SK-N-SH treated with all-trans-retinoic acid at 6 μM for 48 hours (cell line): ENCODE measurements around the gene TBC1D9.

Experiments used
- ATAC-seq: fragments of 200-7000 bp; cut with Tn5 transposase; 3 replicates; pipeline ENCODE4 v1.9.1; 2020; ENCODE audit warnings: mild to moderate bottlenecking, moderate library complexity
- ARNTL ChIP-seq: fragments of 450-650 bp; formaldehyde crosslinking; IDR thresholded peaks from 2 replicates; pipeline ENCODE4 v1.5.0; 2020; ENCODE audit warnings: low read depth, mild to moderate bottlenecking, moderate library complexity, borderline replicate concordance
- BACH2 ChIP-seq: fragments of 250-450 bp; sonication (Bioruptor Pico); IDR thresholded peaks from 2 replicates; pipeline ENCODE4 v1.9.0; 2021; ENCODE audit warnings: mild to moderate bottlenecking, borderline replicate concordance
- ESRRG ChIP-seq: fragments of 250-450 bp; sonication (Bioruptor Pico); IDR thresholded peaks from 2 replicates; pipeline ENCODE4 v1.6.1; 2021; ENCODE audit warnings: mild to moderate bottlenecking
- GLIS3 ChIP-seq: fragments of 250-450 bp; sonication (Bioruptor Pico); IDR thresholded peaks from 2 replicates; pipeline ENCODE4 v1.5.0; 2020; ENCODE audit warnings: mild to moderate bottlenecking, moderate library complexity
- ISL1 ChIP-seq: fragments of 250-450 bp; sonication (Bioruptor Pico); IDR thresholded peaks from 2 replicates; pipeline ENCODE4 v2.1.2; 2022; ENCODE audit warnings: mild to moderate bottlenecking, moderate library complexity
- OSR1 ChIP-seq: fragments of 250-450 bp; sonication (Bioruptor Pico); IDR thresholded peaks from 2 replicates; pipeline ENCODE4 v1.8.0; 2022; ENCODE audit warnings: moderate library complexity, mild to moderate bottlenecking, inconsistent platforms
- PATZ1 ChIP-seq: fragments of 250-450 bp; sonication (Bioruptor Pico); IDR thresholded peaks from 2 replicates; pipeline ENCODE4 v1.8.0; 2020; ENCODE audit warnings: mild to moderate bottlenecking, moderate library complexity, borderline replicate concordance
- POU6F1 ChIP-seq: fragments of 250-450 bp; sonication (Bioruptor Pico); IDR thresholded peaks from 2 replicates; pipeline ENCODE4 v1.8.0; 2021; ENCODE audit warnings: low read depth, mild to moderate bottlenecking, moderate library complexity, borderline replicate concordance
- PPARA ChIP-seq: fragments of 250-450 bp; sonication (Bioruptor Pico); IDR thresholded peaks from 2 replicates; pipeline ENCODE4 v1.5.0; 2020; ENCODE audit warnings: mild to moderate bottlenecking, borderline replicate concordance
- RARB ChIP-seq: fragments of 250-450 bp; sonication (Bioruptor Pico); IDR thresholded peaks from 2 replicates; pipeline ENCODE4 v1.8.0; 2021; ENCODE audit warnings: mild to moderate bottlenecking, moderate library complexity
- SNAI2 ChIP-seq: fragments of 250-450 bp; sonication (Bioruptor Pico); IDR thresholded peaks from 2 replicates; pipeline ENCODE4 v1.5.0; 2020; ENCODE audit warnings: mild to moderate bottlenecking, moderate library complexity
- TCF4 ChIP-seq: fragments of 250-450 bp; sonication (Bioruptor Pico); IDR thresholded peaks from 2 replicates; pipeline ENCODE4 v1.8.0; 2021; ENCODE audit warnings: mild to moderate bottlenecking, moderate library complexity, borderline replicate concordance
- TOX ChIP-seq: fragments of 250-450 bp; sonication (Bioruptor Pico); IDR thresholded peaks from 2 replicates; pipeline ENCODE4 v1.8.0; 2021; ENCODE audit warnings: mild to moderate bottlenecking, moderate library complexity, borderline replicate concordance
- TSHZ2 ChIP-seq: fragments of 250-450 bp; sonication (Bioruptor Pico); IDR thresholded peaks from 2 replicates; pipeline ENCODE4 v1.5.0; 2020; ENCODE audit warnings: mild to moderate bottlenecking, moderate library complexity
- ZC3H10 ChIP-seq: fragments of 250-450 bp; sonication (Bioruptor Pico); IDR thresholded peaks from 2 replicates; pipeline ENCODE4 v1.5.1; 2021; ENCODE audit warnings: mild to moderate bottlenecking, moderate library complexity
- ZFP30 ChIP-seq: fragments of 450-650 bp; formaldehyde crosslinking; IDR thresholded peaks from 2 replicates; pipeline ENCODE4 v1.5.0; 2022; ENCODE audit warnings: mild to moderate bottlenecking, moderate library complexity
- ZNF565 ChIP-seq: fragments of 450-650 bp; formaldehyde crosslinking; conservative IDR thresholded peaks from 2 replicates; pipeline ENCODE4 v1.5.0; 2020; ENCODE audit warnings: low read depth, mild to moderate bottlenecking, moderate library complexity
- ZNF70 ChIP-seq: fragments of 450-650 bp; formaldehyde crosslinking; IDR thresholded peaks from 2 replicates; pipeline ENCODE4 v1.5.0; 2020; ENCODE audit warnings: mild to moderate bottlenecking, moderate library complexity
- ZNF8 ChIP-seq: fragments of 450-650 bp; formaldehyde crosslinking; IDR thresholded peaks from 2 replicates; pipeline ENCODE4 v1.5.0; 2020; ENCODE audit warnings: mild to moderate bottlenecking, moderate library complexity
- TF ChIP-seq, protein P1 (sequence below): fragments of 250-450 bp; sonication (Bioruptor Pico); IDR thresholded peaks from 2 replicates; pipeline ENCODE4 v1.5.1; 2020; ENCODE audit warnings: low read depth, mild to moderate bottlenecking, moderate library complexity
- TF ChIP-seq, protein P2 (sequence below): fragments of 250-450 bp; sonication (Bioruptor Pico); IDR thresholded peaks from 2 replicates; pipeline ENCODE4 v1.5.1; 2021; ENCODE audit warnings: mild to moderate bottlenecking, moderate library complexity

The TBC1D9 gene

GRCh38 chr4:140633124-140633523 is 123.1 kb downstream of the TBC1D9 start:
- no peak for ATAC-seq
- TF ChIP-seq ZNF565 (no peak), TOX (CRISPR knock-in tag) (no peak), ZNF8 (CRISPR knock-in tag) (no peak), BACH2 (no peak), POU6F1 (CRISPR knock-in tag) (no peak), PATZ1 (no peak), ZNF70 (CRISPR knock-in tag) (no peak), ARNTL (CRISPR knock-in tag) (no peak), OSR1 (CRISPR knock-in tag) (no peak), ISL1 (no peak), PPARA (CRISPR knock-in tag) (no peak)
- TF ChIP-seq, protein P1, sequence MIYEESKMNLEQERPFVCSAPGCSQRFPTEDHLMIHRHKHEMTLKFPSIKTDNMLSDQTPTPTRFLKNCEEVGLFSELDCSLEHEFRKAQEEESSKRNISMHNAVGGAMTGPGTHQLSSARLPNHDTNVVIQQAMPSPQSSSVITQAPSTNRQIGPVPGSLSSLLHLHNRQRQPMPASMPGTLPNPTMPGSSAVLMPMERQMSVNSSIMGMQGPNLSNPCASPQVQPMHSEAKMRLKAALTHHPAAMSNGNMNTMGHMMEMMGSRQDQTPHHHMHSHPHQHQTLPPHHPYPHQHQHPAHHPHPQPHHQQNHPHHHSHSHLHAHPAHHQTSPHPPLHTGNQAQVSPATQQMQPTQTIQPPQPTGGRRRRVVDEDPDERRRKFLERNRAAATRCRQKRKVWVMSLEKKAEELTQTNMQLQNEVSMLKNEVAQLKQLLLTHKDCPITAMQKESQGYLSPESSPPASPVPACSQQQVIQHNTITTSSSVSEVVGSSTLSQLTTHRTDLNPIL (CRISPR knock-in tag): no peak

GRCh38 chr4:140630246-140630645 is 125.9 kb downstream of the TBC1D9 start:
- TF ChIP-seq TSHZ2 (CRISPR knock-in tag) (no peak), ZNF565 (no peak), ISL1 (no peak)
- ATAC-seq: no peak

GRCh38 chr4:140628016-140628415 is 128.2 kb downstream of the TBC1D9 start:
- ATAC-seq: no peak
- no peak for TF ChIP-seq PPARA (CRISPR knock-in tag)
- TF ChIP-seq TCF4 (CRISPR knock-in tag): no peak
- TF ChIP-seq ESRRG (CRISPR knock-in tag): no peak
- no peak for TF ChIP-seq GLIS3 (CRISPR knock-in tag)
- TF ChIP-seq SNAI2 (CRISPR knock-in tag): no peak
- TF ChIP-seq, protein P2, sequence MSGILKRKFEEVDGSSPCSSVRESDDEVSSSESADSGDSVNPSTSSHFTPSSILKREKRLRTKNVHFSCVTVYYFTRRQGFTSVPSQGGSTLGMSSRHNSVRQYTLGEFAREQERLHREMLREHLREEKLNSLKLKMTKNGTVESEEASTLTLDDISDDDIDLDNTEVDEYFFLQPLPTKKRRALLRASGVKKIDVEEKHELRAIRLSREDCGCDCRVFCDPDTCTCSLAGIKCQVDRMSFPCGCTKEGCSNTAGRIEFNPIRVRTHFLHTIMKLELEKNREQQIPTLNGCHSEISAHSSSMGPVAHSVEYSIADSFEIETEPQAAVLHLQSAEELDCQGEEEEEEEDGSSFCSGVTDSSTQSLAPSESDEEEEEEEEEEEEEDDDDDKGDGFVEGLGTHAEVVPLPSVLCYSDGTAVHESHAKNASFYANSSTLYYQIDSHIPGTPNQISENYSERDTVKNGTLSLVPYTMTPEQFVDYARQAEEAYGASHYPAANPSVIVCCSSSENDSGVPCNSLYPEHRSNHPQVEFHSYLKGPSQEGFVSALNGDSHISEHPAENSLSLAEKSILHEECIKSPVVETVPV (CRISPR knock-in tag): no peak
- TF ChIP-seq ZFP30: no peak
- no peak for TF ChIP-seq ZC3H10

GRCh38 chr4:140626661-140627376 is 129.4 kb downstream of the TBC1D9 start:
- TF ChIP-seq SNAI2 (CRISPR knock-in tag) (no peak), ARNTL (CRISPR knock-in tag) (no peak), RARB (CRISPR knock-in tag) (no peak), ZNF8 (CRISPR knock-in tag) (no peak)
- peak; percentile 62; the same call in 2 of the 3 replicates for ATAC-seq
